C4-2B (cell line): ENCODE results near the gene PIBF1.
"Not testable (repeated sequence)": the region's sequence is repeated elsewhere in the genome, so short reads cannot be mapped to it uniquely, and the experiment has no call there.

ENCODE experiments used
- CTCF ChIP-seq: fragments of 450-650 bp; conservative IDR thresholded peaks from 2 replicates; pipeline ENCODE4 v1.5.1; 2017; ENCODE audit warnings: mild to moderate bottlenecking
- ZFX ChIP-seq: fragments of 450-650 bp; IDR thresholded peaks from 2 replicates; pipeline ENCODE4 v1.6.1; 2017

GRCh38 chr13:73048615-73049014 lies 266.7 kb downstream of the PIBF1 start:
- TF ChIP-seq CTCF, ZFX: not testable (repeated sequence)
